ENCODE data around the gene LRRC59.

The LRRC59 gene

DNA sequence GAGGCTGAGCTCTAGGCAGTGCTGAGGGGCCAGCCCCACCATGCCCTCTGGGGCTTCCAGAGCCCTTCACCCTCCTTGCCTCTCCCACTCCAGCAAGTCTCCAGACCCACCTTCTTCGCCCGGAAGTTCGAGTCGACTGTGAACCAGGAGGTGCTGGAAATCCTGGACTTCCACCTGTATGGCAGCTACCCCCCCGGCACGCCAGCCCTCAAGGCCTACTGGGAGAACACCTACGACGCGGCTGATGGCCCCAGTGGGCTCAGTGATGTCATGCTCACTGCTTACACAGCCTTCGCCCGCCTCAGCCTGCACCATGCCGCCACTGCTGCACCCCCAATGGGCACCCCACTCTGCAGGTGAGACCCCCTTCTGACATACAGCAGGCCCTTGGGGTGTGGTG lies 40.9 kb downstream of the LRRC59 start:
- no peaks in the 10 kb centered on the region for H3K4me1 ChIP-seq (ENCODE audit: control insufficient read depth in 2 of 2, insufficient read depth in 2 of 2, low read length in 2 of 2)
- H3K36me3 ChIP-seq (ENCODE audit: control insufficient read depth in 2 of 2, insufficient read depth in 2 of 2, low read length in 2 of 2): peaks cover 45 to 46% of the 10 kb centered on the region in 2 donors
- H3K9me3 ChIP-seq (ENCODE audit: control insufficient read depth in 2 of 2, low read length in 2 of 2): no peaks in the 10 kb centered on the region
- no peak overlapping the region for H3K4me3 ChIP-seq (ENCODE audit: low read length in 2 of 2)
- no peak overlapping the region for H3K9ac ChIP-seq (ENCODE audit: low read depth in 1 of 2, low read length in 2 of 2)
- no peak overlapping the region for H3K27ac ChIP-seq (ENCODE audit: low read depth in 2 of 2, low read length in 2 of 2)
- H3K27me3 ChIP-seq (ENCODE audit: control insufficient read depth in 2 of 2, insufficient read depth in 2 of 2, low read length in 2 of 2): no peaks in the 10 kb centered on the region

DNA sequence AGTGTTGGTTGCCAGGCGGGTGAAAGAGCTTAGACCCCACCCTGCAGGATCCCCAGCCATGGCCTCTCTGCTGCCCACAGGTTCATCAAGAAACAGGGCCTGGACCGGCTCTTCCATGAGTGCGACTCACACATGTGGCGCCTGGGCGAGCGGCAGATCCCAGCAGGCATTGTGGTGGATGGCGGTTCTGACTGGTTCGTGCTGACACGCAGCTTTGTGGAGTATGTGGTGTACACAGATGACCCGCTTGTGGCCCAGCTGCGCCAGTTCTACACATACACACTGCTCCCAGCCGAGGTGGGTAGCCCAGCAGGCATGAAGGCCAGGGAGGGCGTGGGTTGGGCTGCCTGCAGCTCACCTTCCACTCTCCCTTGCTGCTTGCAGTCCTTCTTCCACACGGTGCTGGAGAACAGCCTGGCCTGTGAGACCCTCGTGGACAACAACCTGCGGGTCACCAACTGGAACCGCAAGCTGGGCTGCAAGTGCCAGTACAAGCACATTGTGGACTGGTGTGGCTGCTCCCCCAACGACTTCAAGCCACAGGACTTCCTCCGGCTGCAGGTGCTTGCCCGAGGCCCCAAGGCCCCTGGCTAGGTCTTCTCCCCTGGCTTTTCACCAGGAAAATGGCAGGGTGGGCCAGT lies 41.5 kb downstream of the LRRC59 start:
- Histone ChIP-seq H3K36me3 (ENCODE audit: control insufficient read depth in 2 of 2, insufficient read depth in 2 of 2, low read length in 2 of 2) (peaks cover 45 to 46% of the 10 kb centered on the region in 2 donors), H3K27ac (ENCODE audit: low read depth in 2 of 2, low read length in 2 of 2) (no peak overlapping the region), H3K9me3 (ENCODE audit: control insufficient read depth in 2 of 2, low read length in 2 of 2) (no peaks in the 10 kb centered on the region), H3K4me1 (ENCODE audit: control insufficient read depth in 2 of 2, insufficient read depth in 2 of 2, low read length in 2 of 2) (no peaks in the 10 kb centered on the region), H3K4me3 (ENCODE audit: low read length in 2 of 2) (no peak overlapping the region), H3K9ac (ENCODE audit: low read depth in 1 of 2, low read length in 2 of 2) (no peak overlapping the region), H3K27me3 (ENCODE audit: control insufficient read depth in 2 of 2, insufficient read depth in 2 of 2, low read length in 2 of 2) (no peaks in the 10 kb centered on the region)

DNA sequence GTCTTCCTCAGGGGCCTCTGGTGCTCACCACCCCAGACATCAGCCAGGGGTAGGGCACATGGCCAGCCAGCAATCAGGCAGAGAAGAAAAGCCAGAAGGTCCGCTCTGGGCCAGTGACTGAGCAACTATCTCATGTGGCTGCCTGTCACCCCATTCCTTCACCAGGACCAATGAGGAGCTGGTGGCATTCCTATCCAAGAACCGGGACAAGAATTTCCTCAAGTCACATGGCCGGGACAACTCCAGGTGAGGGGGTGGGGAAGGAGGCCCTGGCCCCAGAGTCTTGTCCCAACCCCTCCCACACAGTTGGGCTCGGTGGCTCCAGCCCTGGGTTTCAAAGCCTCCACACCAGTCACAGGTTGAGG lies 42.0 kb downstream of the LRRC59 start:
- H3K9ac ChIP-seq (ENCODE audit: low read depth in 1 of 2, low read length in 2 of 2): no peak overlapping the region
- no peaks in the 10 kb centered on the region for H3K4me1 ChIP-seq (ENCODE audit: control insufficient read depth in 2 of 2, insufficient read depth in 2 of 2, low read length in 2 of 2)
- no peaks in the 10 kb centered on the region for H3K9me3 ChIP-seq (ENCODE audit: control insufficient read depth in 2 of 2, low read length in 2 of 2)
- H3K4me3 ChIP-seq (ENCODE audit: low read length in 2 of 2): no peak overlapping the region
- no peak overlapping the region for H3K27ac ChIP-seq (ENCODE audit: low read depth in 2 of 2, low read length in 2 of 2)
- no peaks in the 10 kb centered on the region for H3K27me3 ChIP-seq (ENCODE audit: control insufficient read depth in 2 of 2, insufficient read depth in 2 of 2, low read length in 2 of 2)
- H3K36me3 ChIP-seq (ENCODE audit: control insufficient read depth in 2 of 2, insufficient read depth in 2 of 2, low read length in 2 of 2): peaks cover 44 to 45% of the 10 kb centered on the region in 2 donors

DNA sequence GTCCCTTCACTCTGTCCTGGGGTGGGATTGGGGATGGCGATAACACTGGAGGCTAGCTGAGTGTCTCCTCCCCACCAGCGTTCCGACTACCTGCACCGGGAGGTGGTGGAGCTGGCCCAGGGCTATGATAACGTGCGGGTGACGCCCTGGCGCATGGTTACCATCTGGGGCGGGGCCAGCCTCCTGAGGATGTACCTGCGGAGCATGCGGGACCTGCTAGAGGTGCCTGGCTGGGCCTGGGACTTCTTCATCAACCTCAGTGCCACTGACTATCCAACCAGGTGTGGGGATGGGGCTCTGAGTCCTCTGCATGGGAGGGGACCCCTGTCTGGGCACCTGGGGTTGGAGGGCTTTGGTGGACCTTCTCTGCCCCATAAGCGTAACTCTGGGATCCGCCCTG lies 42.5 kb downstream of the LRRC59 start:
- Histone ChIP-seq H3K9me3 (ENCODE audit: control insufficient read depth in 2 of 2, low read length in 2 of 2) (no peaks in the 10 kb centered on the region), H3K27ac (ENCODE audit: low read depth in 2 of 2, low read length in 2 of 2) (no peak overlapping the region), H3K27me3 (ENCODE audit: control insufficient read depth in 2 of 2, insufficient read depth in 2 of 2, low read length in 2 of 2) (no peaks in the 10 kb centered on the region), H3K9ac (ENCODE audit: low read depth in 1 of 2, low read length in 2 of 2) (no peak overlapping the region), H3K36me3 (ENCODE audit: control insufficient read depth in 2 of 2, insufficient read depth in 2 of 2, low read length in 2 of 2) (peaks cover 43 to 45% of the 10 kb centered on the region in 2 donors), H3K4me1 (ENCODE audit: control insufficient read depth in 2 of 2, insufficient read depth in 2 of 2, low read length in 2 of 2) (no peaks in the 10 kb centered on the region), H3K4me3 (ENCODE audit: low read length in 2 of 2) (no peak overlapping the region)

DNA sequence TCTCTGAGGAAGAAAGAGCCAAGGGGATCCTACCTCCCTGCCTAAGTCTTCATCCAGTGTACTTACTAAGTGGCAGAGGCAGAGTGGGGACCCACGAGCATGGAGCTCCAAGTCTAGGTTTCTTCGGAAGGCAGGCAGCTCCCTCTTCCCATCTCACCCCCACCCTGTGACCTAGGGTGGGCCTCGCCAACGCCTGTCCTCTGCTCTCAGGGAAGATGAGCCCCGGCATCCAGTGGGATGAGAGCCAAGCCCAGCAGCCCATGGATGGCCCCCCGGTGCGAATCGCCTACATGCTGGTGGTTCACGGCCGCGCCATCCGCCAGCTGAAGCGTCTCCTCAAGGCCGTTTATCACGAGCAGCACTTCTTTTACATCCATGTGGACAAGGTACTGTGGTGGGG lies 43.1 kb downstream of the LRRC59 start:
- no peaks in the 10 kb centered on the region for H3K27me3 ChIP-seq (ENCODE audit: control insufficient read depth in 2 of 2, insufficient read depth in 2 of 2, low read length in 2 of 2)
- no peaks in the 10 kb centered on the region for H3K4me1 ChIP-seq (ENCODE audit: control insufficient read depth in 2 of 2, insufficient read depth in 2 of 2, low read length in 2 of 2)
- H3K36me3 ChIP-seq (ENCODE audit: control insufficient read depth in 2 of 2, insufficient read depth in 2 of 2, low read length in 2 of 2): peaks cover 40 to 41% of the 10 kb centered on the region in 2 donors
- no peaks in the 10 kb centered on the region for H3K9me3 ChIP-seq (ENCODE audit: control insufficient read depth in 2 of 2, low read length in 2 of 2)
- no peak overlapping the region for H3K9ac ChIP-seq (ENCODE audit: low read depth in 1 of 2, low read length in 2 of 2)
- H3K27ac ChIP-seq (ENCODE audit: low read depth in 2 of 2, low read length in 2 of 2): no peak overlapping the region
- no peak overlapping the region for H3K4me3 ChIP-seq (ENCODE audit: low read length in 2 of 2)

DNA sequence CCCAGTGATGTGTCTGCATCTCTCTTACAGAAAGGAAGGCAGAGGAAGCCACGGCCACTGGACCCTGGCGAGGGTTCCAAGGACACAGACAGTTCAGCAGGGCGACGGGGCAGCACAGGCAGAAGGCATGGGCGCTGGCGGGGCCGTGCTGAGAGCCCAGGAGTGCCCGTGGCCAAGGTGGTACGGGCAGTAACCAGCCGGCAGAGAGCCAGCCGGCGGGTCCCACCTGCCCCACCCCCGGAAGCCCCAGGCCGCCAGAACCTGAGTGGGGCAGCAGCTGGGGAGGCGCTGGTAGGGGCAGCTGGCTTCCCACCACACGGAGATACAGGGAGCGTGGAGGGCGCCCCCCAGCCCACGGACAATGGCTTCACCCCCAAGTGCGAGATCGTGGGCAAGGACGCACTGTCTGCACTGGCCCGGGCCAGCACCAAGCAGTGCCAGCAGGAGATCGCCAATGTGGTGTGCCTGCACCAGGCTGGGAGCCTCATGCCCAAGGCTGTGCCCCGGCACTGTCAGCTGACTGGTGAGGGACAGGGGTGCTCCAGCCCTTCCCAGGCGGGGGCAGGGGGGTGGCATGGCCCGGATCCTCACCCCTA lies 43.6 kb downstream of the LRRC59 start:
- Histone ChIP-seq H3K4me1 (ENCODE audit: control insufficient read depth in 2 of 2, insufficient read depth in 2 of 2, low read length in 2 of 2) (no peaks in the 10 kb centered on the region), H3K36me3 (ENCODE audit: control insufficient read depth in 2 of 2, insufficient read depth in 2 of 2, low read length in 2 of 2) (peaks cover 35 to 37% of the 10 kb centered on the region in 2 donors), H3K27ac (ENCODE audit: low read depth in 2 of 2, low read length in 2 of 2) (no peak overlapping the region), H3K9ac (ENCODE audit: low read depth in 1 of 2, low read length in 2 of 2) (no peak overlapping the region), H3K27me3 (ENCODE audit: control insufficient read depth in 2 of 2, insufficient read depth in 2 of 2, low read length in 2 of 2) (no peaks in the 10 kb centered on the region), H3K9me3 (ENCODE audit: control insufficient read depth in 2 of 2, low read length in 2 of 2) (no peaks in the 10 kb centered on the region), H3K4me3 (ENCODE audit: low read length in 2 of 2) (no peak overlapping the region)

DNA sequence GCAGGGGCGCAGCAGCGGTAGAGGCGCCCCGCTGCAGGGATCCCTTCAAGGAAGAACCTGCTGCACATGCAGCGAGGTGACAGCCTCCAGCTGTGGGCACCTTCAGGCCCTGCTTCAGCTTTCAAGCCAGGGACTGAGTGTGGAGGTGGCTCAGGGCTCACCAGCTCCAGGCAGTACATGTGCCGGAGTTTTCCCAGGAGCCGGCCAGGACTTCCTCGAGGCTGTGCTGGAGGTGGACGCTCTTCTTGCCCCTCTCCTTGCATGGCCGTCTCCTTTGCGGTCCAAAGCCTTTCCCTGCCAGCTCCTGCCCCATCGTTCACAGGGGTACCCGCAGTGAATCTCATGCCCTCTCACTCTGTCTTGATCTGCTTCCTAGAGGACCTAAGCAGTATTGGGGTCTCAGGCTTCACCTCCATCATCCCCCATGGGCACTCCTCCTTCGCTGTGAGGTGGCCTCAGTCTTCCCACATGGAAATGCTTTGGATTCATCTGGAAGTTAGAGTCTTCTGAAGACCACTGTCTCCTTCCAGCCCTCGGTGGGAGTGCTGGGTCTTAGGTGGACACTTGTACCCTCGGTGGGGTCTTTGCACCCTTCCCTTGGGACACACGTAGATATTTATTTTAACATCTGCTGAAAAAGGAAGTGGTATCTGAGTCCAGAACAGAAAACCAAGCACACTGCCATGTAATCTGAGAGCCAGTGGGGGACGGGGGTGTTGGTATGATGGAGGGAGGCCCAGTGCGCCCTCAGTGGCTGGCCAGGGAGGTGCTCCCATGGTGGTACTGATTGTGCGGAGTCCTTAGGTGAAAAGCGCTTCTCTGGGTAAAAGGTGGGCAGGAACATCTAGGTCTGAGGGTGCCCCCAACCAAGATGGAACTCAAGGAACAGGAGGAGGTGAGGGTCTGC lies 44.4 kb downstream of the LRRC59 start:
- Histone ChIP-seq H3K27me3 (ENCODE audit: control insufficient read depth in 2 of 2, insufficient read depth in 2 of 2, low read length in 2 of 2) (no peaks in the 10 kb centered on the region), H3K4me1 (ENCODE audit: control insufficient read depth in 2 of 2, insufficient read depth in 2 of 2, low read length in 2 of 2) (no peaks in the 10 kb centered on the region), H3K9ac (ENCODE audit: low read depth in 1 of 2, low read length in 2 of 2) (no peak overlapping the region), H3K36me3 (ENCODE audit: control insufficient read depth in 2 of 2, insufficient read depth in 2 of 2, low read length in 2 of 2) (peaks cover 27 to 31% of the 10 kb centered on the region in 2 donors), H3K27ac (ENCODE audit: low read depth in 2 of 2, low read length in 2 of 2) (no peak overlapping the region), H3K4me3 (ENCODE audit: low read length in 2 of 2) (no peak overlapping the region), H3K9me3 (ENCODE audit: control insufficient read depth in 2 of 2, low read length in 2 of 2) (no peaks in the 10 kb centered on the region)

DNA sequence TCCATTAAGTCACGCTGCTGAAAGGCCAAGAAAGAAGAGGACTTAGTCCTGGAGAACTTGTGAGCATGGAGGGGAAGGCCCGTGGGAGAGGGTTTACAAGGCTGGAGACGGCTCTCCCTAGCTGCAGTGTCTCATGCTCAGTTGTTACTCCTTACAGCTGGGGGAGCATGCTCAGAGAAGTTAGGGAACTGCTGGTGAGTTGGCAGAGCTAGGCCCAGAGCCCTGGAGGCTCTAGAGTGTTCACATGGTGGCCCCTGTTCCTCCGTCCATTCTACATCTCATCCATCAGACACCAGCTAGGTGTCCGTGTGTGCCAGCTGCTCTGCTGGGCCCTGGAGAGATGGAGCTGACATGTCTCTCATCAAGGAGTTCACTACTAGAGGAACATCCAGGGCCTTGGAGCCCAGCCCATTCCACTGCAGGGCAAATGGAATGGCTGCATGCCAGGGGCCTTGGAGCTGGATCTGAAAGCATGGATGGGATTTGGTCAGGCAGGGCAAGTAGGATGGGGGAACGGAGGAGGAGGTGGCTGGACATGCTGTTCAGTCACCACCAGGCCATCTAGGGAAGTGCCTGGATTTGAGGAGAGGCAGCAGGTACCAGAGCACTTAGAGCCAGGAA lies 45.1 kb downstream of the LRRC59 start:
- Histone ChIP-seq H3K4me3 (ENCODE audit: low read length in 2 of 2) (no peak overlapping the region), H3K9ac (ENCODE audit: low read depth in 1 of 2, low read length in 2 of 2) (no peak overlapping the region), H3K9me3 (ENCODE audit: control insufficient read depth in 2 of 2, low read length in 2 of 2) (no peaks in the 10 kb centered on the region), H3K4me1 (ENCODE audit: control insufficient read depth in 2 of 2, insufficient read depth in 2 of 2, low read length in 2 of 2) (peaks cover under 1 to 3% of the 10 kb centered on the region in 2 donors), H3K27ac (ENCODE audit: low read depth in 2 of 2, low read length in 2 of 2) (no peak overlapping the region), H3K27me3 (ENCODE audit: control insufficient read depth in 2 of 2, insufficient read depth in 2 of 2, low read length in 2 of 2) (no peaks in the 10 kb centered on the region), H3K36me3 (ENCODE audit: control insufficient read depth in 2 of 2, insufficient read depth in 2 of 2, low read length in 2 of 2) (peaks cover 22 to 28% of the 10 kb centered on the region in 2 donors)

DNA sequence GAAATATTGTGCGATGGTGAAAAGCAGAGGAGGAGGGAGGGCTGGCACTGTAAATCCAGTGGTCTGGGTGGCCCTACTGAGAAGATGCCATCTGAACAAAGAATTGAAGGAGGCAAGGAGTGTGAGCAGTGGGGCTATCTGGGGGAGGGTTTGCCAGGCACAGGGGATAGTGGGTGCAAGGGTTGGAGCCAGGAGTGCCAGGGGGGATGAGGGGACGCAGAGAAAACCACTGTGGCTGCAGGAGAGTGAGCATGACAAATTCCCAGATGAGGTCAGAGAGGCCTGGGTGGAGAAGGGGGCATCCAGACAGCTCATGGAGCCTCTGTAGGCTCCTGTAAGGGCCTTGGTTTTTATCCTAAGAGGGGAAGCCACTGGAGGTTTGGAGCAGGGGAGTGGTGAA lies 46.6 kb downstream of the LRRC59 start:
- no peaks in the 10 kb centered on the region for H3K9me3 ChIP-seq (ENCODE audit: control insufficient read depth in 2 of 2, low read length in 2 of 2)
- no peak overlapping the region for H3K27ac ChIP-seq (ENCODE audit: low read depth in 2 of 2, low read length in 2 of 2)
- no peak overlapping the region for H3K9ac ChIP-seq (ENCODE audit: low read depth in 1 of 2, low read length in 2 of 2)
- H3K4me3 ChIP-seq (ENCODE audit: low read length in 2 of 2): no peak overlapping the region
- H3K4me1 ChIP-seq (ENCODE audit: control insufficient read depth in 2 of 2, insufficient read depth in 2 of 2, low read length in 2 of 2): peaks cover 5 to 8% of the 10 kb centered on the region in 2 donors
- H3K36me3 ChIP-seq (ENCODE audit: control insufficient read depth in 2 of 2, insufficient read depth in 2 of 2, low read length in 2 of 2): peaks cover 8 to 17% of the 10 kb centered on the region in 2 donors
- no peaks in the 10 kb centered on the region for H3K27me3 ChIP-seq (ENCODE audit: control insufficient read depth in 2 of 2, insufficient read depth in 2 of 2, low read length in 2 of 2)

DNA sequence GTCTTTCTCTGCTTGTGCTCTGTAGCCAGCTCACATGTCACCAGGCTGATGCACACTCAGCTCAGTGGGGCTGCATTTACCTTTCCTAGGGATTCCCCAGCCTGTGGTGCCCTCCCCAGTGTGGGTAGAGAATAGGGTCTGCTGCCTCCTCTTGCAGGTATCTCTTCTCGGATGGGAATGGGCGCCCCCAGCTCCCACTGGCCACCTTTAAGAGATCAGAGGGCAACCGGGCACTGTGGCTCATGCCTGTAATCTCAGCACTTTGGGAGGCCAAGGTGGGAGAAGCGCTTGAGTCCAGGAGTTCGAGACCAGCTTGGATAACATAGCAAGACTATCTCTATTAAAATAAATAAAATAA lies 48.1 kb downstream of the LRRC59 start:
- Histone ChIP-seq H3K9ac (ENCODE audit: low read depth in 1 of 2, low read length in 2 of 2) (no peak overlapping the region), H3K4me1 (ENCODE audit: control insufficient read depth in 2 of 2, insufficient read depth in 2 of 2, low read length in 2 of 2) (peaks cover 15 to 22% of the 10 kb centered on the region in 2 donors), H3K36me3 (ENCODE audit: control insufficient read depth in 2 of 2, insufficient read depth in 2 of 2, low read length in 2 of 2) (peaks cover 2 to 6% of the 10 kb centered on the region in 2 donors), H3K27me3 (ENCODE audit: control insufficient read depth in 2 of 2, insufficient read depth in 2 of 2, low read length in 2 of 2) (no peaks in the 10 kb centered on the region), H3K27ac (ENCODE audit: low read depth in 2 of 2, low read length in 2 of 2) (no peak overlapping the region), H3K4me3 (ENCODE audit: low read length in 2 of 2) (no peak overlapping the region), H3K9me3 (ENCODE audit: control insufficient read depth in 2 of 2, low read length in 2 of 2) (no peaks in the 10 kb centered on the region)

All from mucosa of rectum (tissue), 2 donors.